HEK293 (cell line): ENCODE data around the gene UBA7.

Source experiments
- TRIM28 ChIP-seq: IDR thresholded peaks from 2 replicates; pipeline ENCODE4 v1.6.1; 2011; ENCODE audit warnings: low read length, control low read depth, borderline replicate concordance
- ZBTB21 ChIP-seq: fragments of 450-650 bp; formaldehyde crosslinking; IDR thresholded peaks from 2 replicates; pipeline ENCODE4 v1.5.1; 2017; ENCODE audit warnings: missing biosample characterization, missing genetic modification characterization
- ZNF146 ChIP-seq: fragments of 450-650 bp; formaldehyde crosslinking; IDR thresholded peaks from 2 replicates; pipeline ENCODE4 v1.5.1; 2016; ENCODE audit warnings: missing biosample characterization, missing genetic modification characterization
- ZNF211 ChIP-seq: fragments of 450-650 bp; formaldehyde crosslinking; IDR thresholded peaks from 2 replicates; pipeline ENCODE4 v1.5.1; 2016; ENCODE audit warnings: low read depth, missing biosample characterization, missing genetic modification characterization
- ZNF274 ChIP-seq, 2 experiments: fragments of 200-500 bp in 1 of 2; fragments of 450-650 bp in 1 of 2; sonication (Bioruptor generic) in 1 of 2; formaldehyde crosslinking in 1 of 2; IDR thresholded peaks; 2 replicates each; pipeline versions ENCODE4 v1.5.1 to v1.6.1; 2014 to 2016; ENCODE audit warnings: borderline replicate concordance in 1 of 2, inconsistent platforms in 1 of 2, low read length in 1 of 2, missing biosample characterization in 1 of 2, missing genetic modification characterization in 1 of 2
- ZNF324 ChIP-seq: fragments of 450-650 bp; formaldehyde crosslinking; IDR thresholded peaks from 2 replicates; pipeline ENCODE4 v1.5.1; 2016; ENCODE audit warnings: missing biosample characterization, missing genetic modification characterization
- ZNF654 ChIP-seq: fragments of 450-650 bp; formaldehyde crosslinking; IDR thresholded peaks from 2 replicates; pipeline ENCODE4 v1.5.1; 2016; ENCODE audit warnings: low read depth, missing biosample characterization, missing genetic modification characterization
- TF ChIP-seq, protein P1 (sequence below): fragments of 450-650 bp; formaldehyde crosslinking; IDR thresholded peaks from 2 replicates; pipeline ENCODE4 v1.5.1; 2016; ENCODE audit warnings: missing biosample characterization, missing genetic modification characterization
- TF ChIP-seq, protein P2 (sequence below): fragments of 450-650 bp; formaldehyde crosslinking; IDR thresholded peaks from 2 replicates; pipeline ENCODE4 v1.5.1; 2016; ENCODE audit warnings: missing biosample characterization, missing genetic modification characterization, borderline replicate concordance
- TF ChIP-seq, protein P3 (sequence below): fragments of 450-650 bp; formaldehyde crosslinking; IDR thresholded peaks from 2 replicates; pipeline ENCODE4 v1.5.1; 2016; ENCODE audit warnings: missing biosample characterization, missing genetic modification characterization

DNA sequence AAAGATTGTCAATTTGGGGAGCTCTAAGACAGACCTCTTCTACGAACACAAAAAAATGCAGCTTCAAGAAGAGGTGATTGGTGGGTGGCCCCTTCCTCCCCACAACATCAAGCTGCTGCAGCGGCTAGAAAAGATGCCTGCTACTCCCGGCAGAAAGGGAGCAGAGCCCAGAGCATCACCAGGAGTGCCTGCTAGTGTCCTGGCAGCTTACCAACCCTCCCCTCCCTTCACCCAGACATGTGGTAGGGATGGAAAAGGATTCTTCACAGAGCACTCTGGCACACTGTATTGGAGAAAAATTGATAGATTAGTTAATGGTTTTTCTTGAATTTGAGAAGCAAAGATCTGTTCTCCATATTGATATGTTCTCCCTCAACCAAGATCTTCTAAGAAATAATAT, 38.2 kb downstream of the UBA7 start:
- TF ChIP-seq, protein P1, sequence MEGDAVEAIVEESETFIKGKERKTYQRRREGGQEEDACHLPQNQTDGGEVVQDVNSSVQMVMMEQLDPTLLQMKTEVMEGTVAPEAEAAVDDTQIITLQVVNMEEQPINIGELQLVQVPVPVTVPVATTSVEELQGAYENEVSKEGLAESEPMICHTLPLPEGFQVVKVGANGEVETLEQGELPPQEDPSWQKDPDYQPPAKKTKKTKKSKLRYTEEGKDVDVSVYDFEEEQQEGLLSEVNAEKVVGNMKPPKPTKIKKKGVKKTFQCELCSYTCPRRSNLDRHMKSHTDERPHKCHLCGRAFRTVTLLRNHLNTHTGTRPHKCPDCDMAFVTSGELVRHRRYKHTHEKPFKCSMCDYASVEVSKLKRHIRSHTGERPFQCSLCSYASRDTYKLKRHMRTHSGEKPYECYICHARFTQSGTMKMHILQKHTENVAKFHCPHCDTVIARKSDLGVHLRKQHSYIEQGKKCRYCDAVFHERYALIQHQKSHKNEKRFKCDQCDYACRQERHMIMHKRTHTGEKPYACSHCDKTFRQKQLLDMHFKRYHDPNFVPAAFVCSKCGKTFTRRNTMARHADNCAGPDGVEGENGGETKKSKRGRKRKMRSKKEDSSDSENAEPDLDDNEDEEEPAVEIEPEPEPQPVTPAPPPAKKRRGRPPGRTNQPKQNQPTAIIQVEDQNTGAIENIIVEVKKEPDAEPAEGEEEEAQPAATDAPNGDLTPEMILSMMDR = no peak
- TF ChIP-seq ZNF146 (tag by site-specific recombination) = no peak
- no peak for TF ChIP-seq ZNF654 (tag by site-specific recombination)
- TF ChIP-seq, protein P2, sequence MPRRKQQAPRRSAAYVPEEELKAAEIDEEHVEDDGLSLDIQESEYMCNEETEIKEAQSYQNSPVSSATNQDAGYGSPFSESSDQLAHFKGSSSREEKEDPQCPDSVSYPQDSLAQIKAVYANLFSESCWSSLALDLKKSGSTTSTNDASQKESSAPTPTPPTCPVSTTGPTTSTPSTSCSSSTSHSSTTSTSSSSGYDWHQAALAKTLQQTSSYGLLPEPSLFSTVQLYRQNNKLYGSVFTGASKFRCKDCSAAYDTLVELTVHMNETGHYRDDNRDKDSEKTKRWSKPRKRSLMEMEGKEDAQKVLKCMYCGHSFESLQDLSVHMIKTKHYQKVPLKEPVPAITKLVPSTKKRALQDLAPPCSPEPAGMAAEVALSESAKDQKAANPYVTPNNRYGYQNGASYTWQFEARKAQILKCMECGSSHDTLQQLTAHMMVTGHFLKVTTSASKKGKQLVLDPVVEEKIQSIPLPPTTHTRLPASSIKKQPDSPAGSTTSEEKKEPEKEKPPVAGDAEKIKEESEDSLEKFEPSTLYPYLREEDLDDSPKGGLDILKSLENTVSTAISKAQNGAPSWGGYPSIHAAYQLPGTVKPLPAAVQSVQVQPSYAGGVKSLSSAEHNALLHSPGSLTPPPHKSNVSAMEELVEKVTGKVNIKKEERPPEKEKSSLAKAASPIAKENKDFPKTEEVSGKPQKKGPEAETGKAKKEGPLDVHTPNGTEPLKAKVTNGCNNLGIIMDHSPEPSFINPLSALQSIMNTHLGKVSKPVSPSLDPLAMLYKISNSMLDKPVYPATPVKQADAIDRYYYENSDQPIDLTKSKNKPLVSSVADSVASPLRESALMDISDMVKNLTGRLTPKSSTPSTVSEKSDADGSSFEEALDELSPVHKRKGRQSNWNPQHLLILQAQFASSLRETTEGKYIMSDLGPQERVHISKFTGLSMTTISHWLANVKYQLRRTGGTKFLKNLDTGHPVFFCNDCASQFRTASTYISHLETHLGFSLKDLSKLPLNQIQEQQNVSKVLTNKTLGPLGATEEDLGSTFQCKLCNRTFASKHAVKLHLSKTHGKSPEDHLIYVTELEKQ (tag by site-specific recombination) = no peak
- TF ChIP-seq ZNF324 (tag by site-specific recombination) = no peak
- no peak for TF ChIP-seq ZNF211
- no peak for TF ChIP-seq ZNF274 (IDR thresholded peaks at IDR 0.05; ENCODE audit: low read length)
- no peak for TF ChIP-seq ZNF274 (tag by site-specific recombination; IDR thresholded peaks at IDR 0.05; ENCODE audit: borderline replicate concordance)
- TF ChIP-seq ZBTB21 (tag by site-specific recombination) = no peak
- TF ChIP-seq TRIM28 = no peak
- TF ChIP-seq, protein P3, sequence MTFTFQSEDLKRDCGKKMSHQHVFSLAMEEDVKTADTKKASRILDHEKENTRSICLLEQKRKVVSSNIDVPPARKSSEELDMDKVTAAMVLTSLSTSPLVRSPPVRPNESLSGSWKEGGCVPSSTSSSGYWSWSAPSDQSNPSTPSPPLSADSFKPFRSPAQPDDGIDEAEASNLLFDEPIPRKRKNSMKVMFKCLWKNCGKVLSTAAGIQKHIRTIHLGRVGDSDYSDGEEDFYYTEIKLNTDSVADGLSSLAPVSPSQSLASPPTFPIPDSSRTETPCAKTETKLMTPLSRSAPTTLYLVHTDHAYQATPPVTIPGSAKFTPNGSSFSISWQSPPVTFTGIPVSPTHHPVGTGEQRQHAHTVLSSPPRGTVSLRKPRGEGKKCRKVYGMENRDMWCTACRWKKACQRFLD (tag by site-specific recombination) = no peak
